T-helper 17 cell (primary cell): ENCODE results near the gene DCAF5. TPM values are rescaled to one million over a fixed set of nuclear protein-coding genes. Genes with fewer than 3 reads are reported as not detected.
A peak's percentile ranks its signal among the peaks of the same experiment; 100 is the strongest.
"Not testable (repeated sequence)": the region's sequence is repeated elsewhere in the genome, so short reads cannot be mapped to it uniquely, and the experiment has no call there.

Experiments used
- ATAC-seq: fragments of 150-1000 bp; cut with Tn5 transposase; 2 replicates; pipeline ENCODE4 v1.10.0; 2021; ENCODE audit warnings: mild to moderate bottlenecking, moderate library complexity
- DNase-seq, 3 donors: peaks; one replicate each; pipeline versions ENCODE4 v3.0.0 to v3.0.0-alpha.2; 2020 to 2021
- H3K9me3 ChIP-seq: one replicate; pipeline ENCODE4 v1.7.0; 2013; ENCODE audit warnings: low read length, mild to moderate bottlenecking; ENCODE audit not compliant: control insufficient read depth, poor library complexity, severe bottlenecking
- H3K27ac Mint-ChIP-seq: one replicate; pipeline ENCODE4 v1.8.0; 2022; ENCODE audit warnings: mild to moderate bottlenecking, moderate library complexity, mixed read lengths
- H3K27me3 Mint-ChIP-seq: one replicate; pipeline ENCODE4 v1.8.0; 2022; ENCODE audit warnings: mixed read lengths
- H3K36me3 Mint-ChIP-seq: one replicate; pipeline ENCODE4 v1.8.0; 2022; ENCODE audit warnings: low read depth, mixed read lengths
- H3K4me1 Mint-ChIP-seq: one replicate; pipeline ENCODE4 v1.8.0; 2022; ENCODE audit warnings: mild to moderate bottlenecking, mixed read lengths
- H3K4me3 Mint-ChIP-seq: one replicate; pipeline ENCODE4 v1.8.0; 2022; ENCODE audit warnings: mild to moderate bottlenecking, moderate library complexity, mixed read lengths
- total RNA-seq, 4 donors: library from RNA in 2 of 4; stranded (reverse) in 2 of 4; gene quantifications; one replicate each; pipeline ENCODE4 v1.2.3 and lab custom pipeline; 2022 to 2026

DCAF5 gene
- total RNA-seq, 2 donors from 2014 or later, result 55.0 to 61.6 TPM

DNA sequence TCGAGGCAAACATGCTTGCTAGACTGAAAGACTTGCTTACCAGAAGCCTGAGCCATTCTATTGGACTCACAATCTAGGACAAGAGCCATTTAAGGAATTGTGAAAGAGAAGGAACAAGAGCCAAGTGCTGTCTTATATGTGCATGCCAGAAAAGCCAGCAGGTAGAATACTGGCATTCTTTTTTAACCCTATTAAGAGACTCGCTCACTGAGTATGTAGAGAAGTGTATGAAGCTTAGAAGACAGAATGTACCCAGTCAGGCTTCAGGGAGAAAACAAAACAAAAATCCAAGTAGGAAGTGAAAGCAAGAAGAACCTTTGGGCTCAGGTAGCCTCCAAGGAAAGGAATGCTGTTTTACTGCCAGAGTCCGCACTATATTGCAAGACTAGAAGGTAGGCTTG is 65.9 kb downstream of the DCAF5 start:
- peaks cover 6% of the 10 kb centered on the region for H3K36me3 Mint-ChIP-seq

DNA sequence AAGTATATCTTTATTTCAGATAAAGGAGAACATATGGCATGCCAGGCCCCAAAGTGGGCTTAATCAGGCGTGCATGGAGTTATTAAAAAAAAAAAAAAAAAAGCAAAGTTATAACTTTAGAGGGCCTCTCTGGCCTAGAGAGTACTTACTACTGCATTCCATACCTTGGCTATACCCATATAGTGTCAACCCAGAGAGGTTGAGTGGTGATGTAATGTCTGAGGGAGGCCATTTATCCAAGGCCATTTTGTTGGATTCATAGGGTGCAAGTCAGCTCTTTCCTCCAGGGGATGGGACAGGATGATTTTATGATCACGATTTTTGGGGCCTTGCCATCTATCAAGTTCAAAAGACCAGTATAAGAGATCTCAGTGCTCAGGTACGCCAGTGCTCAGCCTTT is 66.4 kb downstream of the DCAF5 start:
- Mint-ChIP-seq H3K27ac (no peak overlapping the region), H3K4me1 (no peaks in the 10 kb centered on the region), H3K36me3 (peaks cover 6% of the 10 kb centered on the region), H3K27me3 (no peaks in the 10 kb centered on the region), H3K4me3 (no peak overlapping the region)
- ATAC-seq (no peak), DNase-seq (no peak)
- no peaks in the 10 kb centered on the region for H3K9me3 ChIP-seq

More for the DNA sequence above, 65.9 kb downstream of the DCAF5 start:
- DNase-seq, result no peak
- no peaks in the 10 kb centered on the region for H3K27me3 Mint-ChIP-seq
- no peak for ATAC-seq
- peak overlapping the region; percentile 39 for H3K27ac Mint-ChIP-seq
- no peaks in the 10 kb centered on the region for H3K4me1 Mint-ChIP-seq
- no peak overlapping the region for H3K4me3 Mint-ChIP-seq
- H3K9me3 ChIP-seq, result no peaks in the 10 kb centered on the region

DNA sequence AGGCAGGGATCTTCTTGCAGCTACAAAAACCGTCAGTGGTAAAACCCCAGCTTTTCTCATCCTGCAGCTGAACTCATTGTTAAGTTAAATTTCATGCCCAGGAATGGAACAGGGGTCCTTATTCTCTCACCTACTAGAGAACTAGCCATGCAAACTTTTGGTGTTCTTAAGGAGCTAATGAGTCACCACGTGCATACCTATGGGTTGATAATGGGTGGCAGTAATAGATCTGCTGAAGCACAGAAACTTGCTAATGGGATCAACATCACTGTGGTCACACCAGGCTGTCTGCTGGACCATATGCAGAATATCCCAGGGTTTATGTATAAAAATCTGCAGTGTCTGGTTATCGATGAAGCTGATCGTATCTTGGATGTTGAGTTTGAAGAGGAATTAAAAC is 68.9 kb downstream of the DCAF5 start:
- H3K9me3 ChIP-seq, result no peaks in the 10 kb centered on the region
- Mint-ChIP-seq H3K36me3 (peaks cover 2% of the 10 kb centered on the region), H3K27ac (no peak overlapping the region), H3K4me3 (no peak overlapping the region), H3K4me1 (peaks cover 4% of the 10 kb centered on the region), H3K27me3 (no peaks in the 10 kb centered on the region)
- DNase-seq, result no peak
- ATAC-seq, result no peak

DNA sequence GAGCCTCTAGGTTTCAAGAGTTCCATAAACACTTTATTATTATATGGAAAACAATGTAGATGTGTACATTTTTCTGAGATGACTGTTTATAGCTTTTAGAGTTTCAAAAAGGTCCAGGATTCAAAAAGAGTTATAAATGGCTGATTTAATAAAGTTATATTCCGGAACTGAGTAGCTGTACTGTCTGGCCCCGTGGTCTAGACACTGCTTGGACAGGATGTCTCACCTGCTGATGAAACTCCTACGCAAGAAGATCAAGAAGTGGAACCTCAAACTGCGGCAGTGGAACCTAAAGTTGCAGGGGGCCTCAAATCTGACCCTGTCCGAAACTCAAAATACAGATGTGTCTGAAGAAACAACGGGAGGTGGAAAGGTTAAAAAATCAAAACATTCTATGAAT is 69.7 kb downstream of the DCAF5 start:
- no peak overlapping the region for H3K4me3 Mint-ChIP-seq
- H3K27ac Mint-ChIP-seq, result peak overlapping the region; percentile 34
- ATAC-seq, result no peak
- no peaks in the 10 kb centered on the region for H3K9me3 ChIP-seq
- peaks cover 10% of the 10 kb centered on the region for H3K4me1 Mint-ChIP-seq
- DNase-seq, result no peak
- H3K36me3 Mint-ChIP-seq, result peaks cover 5% of the 10 kb centered on the region
- no peaks in the 10 kb centered on the region for H3K27me3 Mint-ChIP-seq

DNA sequence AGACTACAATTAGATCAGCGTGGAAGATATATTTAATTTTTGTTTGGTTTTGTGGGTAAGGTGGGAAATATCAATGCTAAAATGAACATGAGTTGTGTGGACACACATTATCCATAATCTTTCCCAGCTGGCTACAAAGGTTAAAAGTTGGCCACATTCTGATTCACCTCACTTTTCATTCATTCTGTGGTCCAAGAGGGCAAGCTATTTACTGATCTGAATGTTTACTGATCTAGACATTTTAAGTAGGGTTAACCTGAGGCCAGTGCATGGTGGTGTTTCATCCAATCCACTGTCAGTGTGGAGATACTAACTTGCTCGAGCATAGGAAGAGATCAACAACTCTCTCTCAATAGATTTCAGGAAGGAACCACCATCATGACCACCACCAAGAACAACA is 71.6 kb downstream of the DCAF5 start:
- no peaks in the 10 kb centered on the region for H3K9me3 ChIP-seq
- DNase-seq, result no peak
- no peaks in the 10 kb centered on the region for H3K27me3 Mint-ChIP-seq
- peaks cover 11% of the 10 kb centered on the region for H3K4me1 Mint-ChIP-seq
- no peak for ATAC-seq
- H3K27ac Mint-ChIP-seq, result no peak overlapping the region
- H3K4me3 Mint-ChIP-seq, result no peak overlapping the region
- H3K36me3 Mint-ChIP-seq, result peaks cover 8% of the 10 kb centered on the region

DNA sequence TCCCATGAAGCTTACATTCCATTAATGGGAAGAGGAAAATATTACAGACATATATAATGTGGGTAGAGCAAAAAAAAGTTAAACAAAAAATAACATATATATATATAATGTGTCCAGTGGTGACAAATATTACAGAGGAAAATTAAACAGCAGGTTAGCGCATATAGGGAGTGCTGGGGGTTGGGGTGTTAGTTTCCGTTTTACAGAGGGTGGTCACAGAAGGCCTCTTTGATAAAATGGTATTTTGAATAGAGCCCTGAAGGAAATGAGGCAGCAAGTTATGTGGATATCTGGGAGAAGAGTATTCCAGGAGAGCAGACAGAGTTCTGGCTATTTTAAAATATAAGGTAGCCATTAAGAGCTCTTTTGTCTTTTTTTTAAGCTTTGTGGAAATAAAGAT is 73.2 kb downstream of the DCAF5 start:
- no peaks in the 10 kb centered on the region for H3K27me3 Mint-ChIP-seq
- peaks cover 10% of the 10 kb centered on the region for H3K36me3 Mint-ChIP-seq
- no peak for ATAC-seq
- no peak for DNase-seq
- H3K4me3 Mint-ChIP-seq, result no peak overlapping the region
- peaks cover 11% of the 10 kb centered on the region for H3K4me1 Mint-ChIP-seq
- H3K27ac Mint-ChIP-seq, result peak overlapping the region; percentile 54
- H3K9me3 ChIP-seq, result no peaks in the 10 kb centered on the region

DNA sequence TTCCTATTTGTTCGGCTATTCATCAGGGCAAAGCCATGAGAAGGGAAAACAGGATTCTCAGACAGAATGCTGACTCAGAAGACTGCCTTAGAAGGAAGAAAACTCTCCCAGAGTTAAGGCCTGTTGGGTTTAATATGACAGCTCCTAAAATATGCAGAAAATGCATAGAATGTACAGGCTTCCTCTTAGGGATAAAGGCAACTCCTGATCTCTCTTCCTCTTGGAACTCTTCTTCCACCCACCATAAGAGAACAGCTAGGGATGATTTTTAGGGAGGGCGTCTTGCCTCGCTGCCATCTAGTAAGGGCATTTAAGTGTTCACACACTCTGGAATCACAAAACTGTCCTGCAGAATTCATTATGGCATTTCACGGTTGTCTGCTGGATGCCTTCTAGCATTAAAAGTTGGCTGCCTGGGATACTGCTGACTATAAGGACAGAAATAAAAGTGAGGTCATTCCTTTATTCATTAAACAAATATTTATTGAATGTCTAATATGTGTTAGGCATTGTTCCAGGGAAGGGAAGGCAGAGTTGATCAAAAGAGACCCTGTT is 73.7 kb downstream of the DCAF5 start:
- no peak overlapping the region for H3K4me3 Mint-ChIP-seq
- no peaks in the 10 kb centered on the region for H3K9me3 ChIP-seq
- no peak for ATAC-seq
- DNase-seq, result no peak
- peaks cover 12% of the 10 kb centered on the region for H3K36me3 Mint-ChIP-seq
- H3K4me1 Mint-ChIP-seq, result peaks cover 13% of the 10 kb centered on the region
- H3K27ac Mint-ChIP-seq, result peak overlapping the region; percentile 54
- no peaks in the 10 kb centered on the region for H3K27me3 Mint-ChIP-seq

DNA sequence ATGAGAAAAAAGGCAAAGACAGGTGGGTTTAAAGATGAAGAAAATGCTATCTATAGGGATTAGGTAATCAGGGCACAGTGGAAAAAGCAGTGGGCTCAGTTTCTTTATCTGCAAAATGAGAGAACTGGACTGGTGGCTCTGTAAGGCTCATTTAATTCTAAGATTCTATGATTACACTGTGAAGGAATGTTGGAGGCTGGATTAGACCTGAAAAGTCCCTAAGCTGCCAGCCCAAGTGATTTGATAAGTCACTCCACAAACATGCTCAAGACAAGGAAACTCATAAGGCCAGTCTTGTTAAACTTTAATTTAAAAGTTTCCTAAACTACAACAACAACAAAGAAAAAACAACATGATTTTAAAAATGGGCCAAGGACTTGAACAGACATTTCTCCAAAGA is 75.1 kb downstream of the DCAF5 start:
- no peak overlapping the region for H3K27ac Mint-ChIP-seq
- no peaks in the 10 kb centered on the region for H3K27me3 Mint-ChIP-seq
- DNase-seq (no peak), ATAC-seq (no peak)
- H3K4me3 Mint-ChIP-seq, result no peak overlapping the region
- H3K4me1 Mint-ChIP-seq, result peaks cover 15% of the 10 kb centered on the region
- peaks cover 12% of the 10 kb centered on the region for H3K36me3 Mint-ChIP-seq
- no peaks in the 10 kb centered on the region for H3K9me3 ChIP-seq

DNA sequence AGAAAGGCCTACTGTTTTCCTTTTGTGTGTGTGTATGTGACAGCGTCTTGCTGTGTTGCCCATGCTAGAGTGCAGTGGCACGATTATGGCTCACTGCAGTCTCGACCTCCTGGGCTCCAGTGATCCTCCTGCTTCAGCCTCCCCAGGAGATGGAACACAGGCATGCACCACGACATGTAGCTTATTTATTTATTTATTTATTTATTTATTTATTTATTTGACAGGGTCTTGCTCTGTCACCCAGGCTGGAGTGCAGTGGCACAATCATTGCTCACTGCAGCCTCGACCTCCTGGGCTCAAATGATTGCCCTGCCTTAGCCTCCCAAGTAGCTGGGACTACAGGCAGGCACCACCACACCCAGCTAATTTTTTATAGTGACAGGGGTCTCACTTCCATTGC is 75.7 kb downstream of the DCAF5 start:
- not testable (repeated sequence) for H3K4me3 Mint-ChIP-seq, H3K27ac Mint-ChIP-seq, ATAC-seq, DNase-seq, H3K27me3 Mint-ChIP-seq, H3K9me3 ChIP-seq
- H3K36me3 Mint-ChIP-seq, result peaks cover 12% of the 10 kb centered on the region
- peaks cover 15% of the 10 kb centered on the region for H3K4me1 Mint-ChIP-seq

DNA sequence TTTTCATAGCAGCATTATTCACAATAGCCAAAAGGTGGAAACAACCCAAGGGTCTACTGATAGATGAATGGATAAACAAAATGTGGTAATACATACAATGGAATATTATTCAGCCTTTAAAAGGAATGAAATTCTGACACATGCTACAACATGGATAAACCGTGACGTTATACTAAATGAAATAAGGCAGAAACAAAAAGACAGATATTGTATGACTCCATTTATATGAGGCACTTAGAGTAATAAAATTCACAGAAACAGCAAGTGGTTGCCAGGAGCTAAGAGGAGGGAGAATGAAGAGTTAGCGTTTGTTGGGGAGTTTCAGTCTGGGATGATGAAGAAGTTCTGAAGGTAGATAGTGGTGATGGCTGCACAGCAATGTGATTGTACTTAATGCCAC is 76.6 kb downstream of the DCAF5 start:
- Mint-ChIP-seq H3K4me3 (no peak overlapping the region), H3K4me1 (peaks cover 15% of the 10 kb centered on the region), H3K27ac (no peak overlapping the region), H3K27me3 (no peaks in the 10 kb centered on the region), H3K36me3 (peaks cover 12% of the 10 kb centered on the region)
- no peaks in the 10 kb centered on the region for H3K9me3 ChIP-seq
- DNase-seq (no peak), ATAC-seq (no peak)

DNA sequence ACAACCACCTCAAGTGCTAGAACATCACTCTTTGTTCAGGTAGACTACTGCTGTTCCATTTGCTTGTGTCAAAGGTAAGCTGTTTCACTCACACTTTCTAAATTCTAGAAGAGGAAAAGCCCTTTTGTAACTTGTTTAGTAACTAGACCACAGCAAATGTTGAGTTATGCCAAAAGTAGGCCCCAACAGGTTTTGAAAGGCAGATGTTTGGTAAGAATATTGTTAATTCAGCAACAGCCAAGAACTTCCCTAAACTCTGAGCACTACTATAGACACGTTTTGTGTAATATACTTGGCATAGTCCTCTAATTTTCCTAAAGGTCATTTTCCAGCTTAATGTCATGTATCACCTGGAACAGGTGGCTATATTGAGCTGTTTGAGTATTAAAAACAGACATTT is 79.0 kb downstream of the DCAF5 start:
- DNase-seq (no peak), ATAC-seq (no peak)
- Mint-ChIP-seq H3K27me3 (no peaks in the 10 kb centered on the region), H3K36me3 (peaks cover 12% of the 10 kb centered on the region), H3K4me1 (peaks cover 10% of the 10 kb centered on the region), H3K27ac (no peak overlapping the region), H3K4me3 (no peak overlapping the region)
- no peaks in the 10 kb centered on the region for H3K9me3 ChIP-seq

DNA sequence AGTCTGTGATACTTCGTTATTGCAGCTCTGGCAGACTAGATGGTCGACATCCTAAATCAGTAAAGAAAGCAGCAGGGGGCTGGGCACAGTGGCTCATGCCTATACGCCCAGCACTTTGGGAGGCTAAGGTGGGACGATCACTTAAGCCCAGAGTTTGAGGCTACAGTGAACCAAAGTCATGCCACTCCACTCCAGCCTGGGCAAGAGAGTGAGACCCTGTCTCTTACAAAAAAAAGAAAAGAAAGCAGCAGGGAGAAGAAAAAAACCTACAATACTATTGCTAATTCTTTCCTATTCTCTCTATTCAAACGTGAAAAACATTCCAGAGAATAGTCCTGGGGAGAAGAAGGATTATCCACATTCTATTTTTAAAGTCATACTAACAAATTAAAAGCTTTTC is 79.5 kb downstream of the DCAF5 start:
- Mint-ChIP-seq H3K27me3 (no peaks in the 10 kb centered on the region), H3K4me1 (peaks cover 8% of the 10 kb centered on the region), H3K36me3 (peaks cover 10% of the 10 kb centered on the region), H3K4me3 (no peak overlapping the region), H3K27ac (no peak overlapping the region)
- no peaks in the 10 kb centered on the region for H3K9me3 ChIP-seq
- no peak for ATAC-seq
- no peak for DNase-seq

DNA sequence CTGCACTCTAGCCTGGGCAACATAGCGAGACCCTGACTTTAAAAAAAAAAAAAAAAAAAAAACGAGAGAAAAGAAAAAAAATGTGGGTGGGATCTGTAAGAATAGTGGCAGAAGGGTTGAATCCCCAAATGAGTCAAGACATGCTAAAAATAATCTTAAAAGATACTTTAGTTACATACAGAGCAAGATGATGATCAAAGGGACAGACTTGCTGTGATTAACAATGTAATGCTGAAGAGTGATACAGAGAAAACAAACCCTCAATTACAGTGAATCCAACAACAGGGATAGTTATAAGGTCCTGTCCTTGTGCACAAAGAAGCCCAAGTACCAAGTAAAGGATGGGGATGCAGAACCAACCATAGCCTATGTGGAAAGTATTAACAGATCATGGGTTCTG is 80.3 kb downstream of the DCAF5 start:
- Mint-ChIP-seq H3K27me3 (no peaks in the 10 kb centered on the region), H3K4me1 (peaks cover 6% of the 10 kb centered on the region), H3K4me3 (no peak overlapping the region), H3K27ac (no peak overlapping the region), H3K36me3 (peaks cover 10% of the 10 kb centered on the region)
- ATAC-seq, result no peak
- DNase-seq, result no peak
- H3K9me3 ChIP-seq, result no peaks in the 10 kb centered on the region

DNA sequence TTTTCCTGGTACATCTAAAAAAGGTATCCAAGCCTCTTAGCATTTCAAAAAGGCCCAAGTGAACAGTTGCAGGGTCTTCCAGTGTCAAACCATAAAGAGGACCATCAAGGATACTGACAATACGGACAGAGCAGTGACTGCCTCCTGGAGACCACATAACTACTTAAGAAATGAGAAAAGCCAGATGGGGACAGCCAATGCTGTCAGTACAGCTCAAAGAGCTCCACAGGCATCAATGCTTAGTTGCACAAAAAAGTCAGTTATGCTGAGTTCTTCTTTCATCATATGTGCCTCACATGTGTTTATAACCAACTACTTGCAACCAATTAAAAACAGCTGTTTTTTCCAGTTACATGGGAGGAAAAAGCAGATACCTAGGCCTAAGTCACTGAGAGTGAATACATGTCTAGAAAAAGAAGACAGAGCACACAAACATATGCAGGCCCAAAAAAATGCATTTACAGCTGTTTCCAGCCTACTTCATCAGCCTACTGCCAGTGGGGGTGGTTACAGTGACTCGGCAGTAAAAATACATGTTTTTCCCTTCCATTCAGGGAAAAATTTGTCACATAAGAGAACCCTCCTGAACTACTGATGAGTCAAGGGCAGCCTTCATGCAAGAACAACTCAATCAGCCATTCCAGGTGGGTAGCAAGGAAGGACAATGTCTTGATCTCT is 84.0 kb downstream of the DCAF5 start:
- Mint-ChIP-seq H3K36me3 (no peaks in the 10 kb centered on the region), H3K4me1 (peaks cover 2% of the 10 kb centered on the region), H3K4me3 (no peak overlapping the region), H3K27ac (no peak overlapping the region), H3K27me3 (no peaks in the 10 kb centered on the region)
- ATAC-seq (no peak), DNase-seq (no peak)
- no peaks in the 10 kb centered on the region for H3K9me3 ChIP-seq
